NCI-H748 (cell line): ENCODE results near the gene SNX10.
"Not testable (repeated sequence)": the region's sequence is repeated elsewhere in the genome, so short reads cannot be mapped to it uniquely, and the experiment has no call there.

Source experiments
- DNase-seq: peaks from one replicate; lab custom pipeline; 2025; ENCODE audit not compliant: unreplicated experiment; lab: John Stamatoyannopoulos, UW

Gene SNX10, protein sequence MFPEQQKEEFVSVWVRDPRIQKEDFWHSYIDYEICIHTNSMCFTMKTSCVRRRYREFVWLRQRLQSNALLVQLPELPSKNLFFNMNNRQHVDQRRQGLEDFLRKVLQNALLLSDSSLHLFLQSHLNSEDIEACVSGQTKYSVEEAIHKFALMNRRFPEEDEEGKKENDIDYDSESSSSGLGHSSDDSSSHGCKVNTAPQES

DNA sequence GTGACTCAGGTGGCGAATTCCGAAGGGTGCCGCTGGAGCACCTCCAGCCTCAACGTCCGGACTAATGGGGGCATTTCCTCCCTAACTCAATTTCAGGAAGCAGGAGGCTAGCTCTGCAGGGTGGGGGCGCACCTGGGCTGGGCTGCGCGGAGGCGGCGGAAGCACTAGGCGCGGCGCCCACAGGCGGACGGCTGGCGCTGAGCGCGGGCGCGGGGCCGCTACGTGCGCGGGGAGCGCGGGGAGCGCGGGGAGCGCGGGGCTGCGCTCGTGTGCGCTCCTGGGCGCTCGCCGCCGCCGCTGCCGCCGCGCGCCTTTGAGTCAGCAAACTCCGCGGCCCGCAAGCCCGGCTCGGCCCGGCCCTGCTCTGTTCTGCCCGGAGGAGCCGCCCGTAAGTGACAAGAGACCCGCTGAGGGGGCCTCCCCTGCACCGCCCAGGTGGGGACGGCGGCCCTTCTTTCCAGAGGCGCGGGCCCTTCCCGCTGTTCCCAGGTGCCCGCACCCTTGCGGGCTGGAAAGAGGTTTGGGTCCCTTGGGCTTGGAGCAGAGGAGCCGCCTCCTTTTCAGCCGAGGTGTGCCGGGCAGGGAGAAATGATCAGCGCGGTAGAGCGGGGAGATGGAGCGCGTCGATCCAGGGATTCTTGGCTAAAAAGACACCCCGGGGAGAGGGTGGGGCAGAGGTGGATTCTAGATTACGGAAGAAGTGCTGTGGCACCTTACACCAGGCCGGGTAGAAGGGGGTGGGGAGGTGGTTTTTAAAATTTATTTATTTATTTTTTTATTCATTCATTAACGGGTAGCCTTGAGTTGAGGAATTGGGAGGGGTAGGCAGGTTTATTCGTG lies at the start of gene SNX10:
SNX10 (plus strand) TSS at position 164 of the 840 bp plus-strand sequence. CDS start 54,581 bp downstream, outside the sequence.
- DNase-seq = peak; percentile 84

DNA sequence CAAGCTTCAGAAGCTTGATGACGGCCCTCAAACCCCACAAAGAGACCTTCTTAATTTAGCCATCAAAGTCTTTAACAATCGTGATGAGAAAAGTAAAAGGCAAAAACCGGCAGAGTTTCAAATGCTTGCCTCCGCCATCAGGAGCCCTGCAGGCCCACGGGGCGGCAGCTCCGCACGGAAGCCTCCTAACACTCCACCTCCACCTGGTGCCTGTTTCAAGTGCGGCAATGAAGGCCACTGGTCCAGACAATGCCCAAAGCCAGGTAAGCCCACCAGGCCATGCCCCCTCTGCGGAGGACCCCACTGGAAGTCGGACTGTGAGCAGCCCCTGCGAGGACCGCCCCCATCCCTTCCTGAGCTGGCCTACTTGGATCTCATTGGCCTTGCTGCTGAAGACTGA lies 46.5 kb upstream of the SNX10 start:
- DNase-seq = no peak

DNA sequence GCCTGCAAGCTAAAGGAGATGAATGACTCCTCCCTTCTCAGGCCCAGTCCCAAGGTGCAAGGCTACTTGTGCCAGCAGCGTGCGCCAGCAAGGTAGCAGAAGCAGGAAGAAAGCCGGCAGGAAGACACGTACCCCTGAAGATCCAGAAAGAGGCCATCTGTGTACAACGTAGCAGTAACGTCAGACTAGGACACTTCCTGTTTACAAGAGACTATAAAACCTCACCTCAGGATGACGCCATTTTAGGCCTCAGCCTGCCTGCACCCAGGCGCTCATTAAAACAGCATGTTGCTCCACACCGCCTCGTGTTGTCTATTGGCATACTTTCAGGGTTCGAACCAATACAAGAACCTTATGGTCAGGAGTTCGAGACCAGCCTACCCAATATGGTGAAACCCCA lies 41.4 kb upstream of the SNX10 start:
- no peak for DNase-seq

DNA sequence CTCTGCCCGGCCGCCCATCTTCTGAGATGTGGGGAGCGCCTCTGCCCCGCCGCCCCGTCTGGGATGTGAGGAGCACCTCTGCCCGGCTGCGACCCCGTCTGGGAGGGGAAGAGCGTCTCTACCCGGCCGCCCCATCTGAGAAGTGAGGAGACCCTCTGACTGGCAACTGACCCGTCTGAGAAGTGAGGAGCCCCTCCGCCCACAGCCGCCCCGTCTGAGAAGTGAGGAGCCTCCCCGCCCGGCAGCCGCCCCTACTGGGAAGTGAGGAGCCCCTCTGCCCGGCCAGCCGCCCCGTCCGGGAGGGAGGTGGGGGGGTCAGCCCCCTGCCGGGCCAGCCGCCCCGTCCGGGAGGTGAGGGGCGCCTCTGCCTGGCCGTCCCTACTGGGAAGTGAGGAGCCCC lies 29.8 kb upstream of the SNX10 start:
- DNase-seq = not testable (repeated sequence)

DNA sequence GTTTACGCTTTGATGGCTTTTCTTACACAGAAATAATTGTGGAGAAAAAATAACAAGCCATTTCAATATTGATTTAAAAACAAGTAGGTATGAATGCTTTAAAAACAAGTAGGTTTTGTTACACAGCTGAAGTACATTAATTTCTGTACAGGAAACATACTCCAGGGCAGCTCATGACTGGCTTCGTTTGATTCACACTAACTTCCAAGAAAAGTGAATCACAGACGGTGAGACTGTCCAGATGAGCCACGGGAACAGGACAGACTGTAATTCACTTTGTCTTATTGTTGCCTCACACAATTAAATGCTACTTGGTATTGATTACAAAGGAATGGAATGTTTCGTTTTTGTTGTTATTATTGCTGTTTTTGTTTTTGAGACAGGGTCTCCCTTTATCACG lies 26.6 kb upstream of the SNX10 start:
- DNase-seq = no peak

DNA sequence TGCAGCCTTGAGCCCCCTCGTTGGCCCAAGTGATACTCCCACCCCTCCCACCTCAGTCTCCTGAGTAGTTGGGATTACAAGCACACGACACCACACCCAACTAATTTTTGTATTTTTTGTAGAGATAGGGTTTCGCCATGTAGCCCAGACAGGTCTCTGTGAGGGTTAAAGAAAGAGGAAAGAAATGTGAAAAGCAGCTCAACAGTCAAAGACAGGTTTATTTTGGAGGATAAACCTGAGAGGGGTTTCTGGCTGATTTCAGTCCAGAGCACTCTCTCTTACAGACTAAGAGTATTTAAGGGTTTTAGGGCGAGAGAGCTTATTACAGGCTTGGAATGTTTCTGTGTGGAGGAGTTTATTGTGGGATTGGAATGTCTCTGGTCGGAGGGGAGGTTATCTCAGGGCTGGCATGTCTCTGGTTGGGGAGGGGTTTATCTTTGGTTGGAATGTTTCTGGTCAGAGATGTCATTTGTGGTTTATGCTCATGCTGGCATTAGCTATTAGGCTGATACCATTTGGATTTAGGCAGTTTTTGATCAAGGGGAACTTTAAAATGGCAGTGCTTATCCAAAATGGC lies 26.1 kb upstream of the SNX10 start:
- no peak for DNase-seq

DNA sequence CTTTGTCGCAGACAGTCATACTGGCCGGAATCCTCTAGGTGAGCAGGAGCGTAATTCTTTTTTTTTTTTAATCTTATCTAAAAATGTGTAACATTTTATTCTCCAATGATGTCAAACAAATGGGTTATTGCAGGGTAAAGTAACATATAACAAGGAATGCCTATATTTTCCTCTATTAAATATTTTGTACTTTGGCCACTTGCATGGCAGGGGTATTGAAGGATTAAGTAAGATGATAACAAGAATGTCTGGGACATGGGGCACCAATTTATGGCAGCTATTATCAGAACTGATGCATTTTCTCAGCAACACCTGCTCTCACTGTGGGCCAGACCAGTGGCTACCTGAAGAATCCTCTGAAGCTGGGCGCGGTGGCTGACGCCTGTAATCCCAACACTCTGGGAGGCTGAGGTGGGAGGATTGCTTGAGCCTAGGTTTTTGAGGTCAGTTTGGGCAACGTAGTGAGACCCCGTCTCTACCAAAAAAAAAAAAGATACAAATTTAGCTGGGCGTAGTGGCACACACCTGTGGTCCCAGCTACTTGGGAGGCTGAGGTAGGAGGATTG lies 24.0 kb upstream of the SNX10 start:
- DNase-seq = no peak

DNA sequence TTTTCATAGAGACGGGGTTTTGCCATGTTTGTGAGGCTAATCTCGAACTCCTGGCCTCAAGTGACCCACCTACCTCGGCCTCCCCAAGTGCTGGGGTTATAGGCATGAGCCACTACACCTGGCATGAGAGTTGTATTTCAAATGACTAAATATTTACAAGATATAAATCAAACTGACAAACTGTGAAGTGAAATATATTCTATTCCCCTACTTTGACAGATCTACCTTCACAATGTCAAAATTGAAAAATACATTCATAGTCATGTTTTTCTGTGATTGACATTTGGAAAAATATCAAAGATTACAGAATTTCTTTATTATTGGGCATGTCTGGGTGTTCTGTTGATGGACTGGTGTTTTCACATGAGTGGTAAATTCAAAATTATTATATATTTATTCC lies 16.4 kb upstream of the SNX10 start:
- no peak for DNase-seq

DNA sequence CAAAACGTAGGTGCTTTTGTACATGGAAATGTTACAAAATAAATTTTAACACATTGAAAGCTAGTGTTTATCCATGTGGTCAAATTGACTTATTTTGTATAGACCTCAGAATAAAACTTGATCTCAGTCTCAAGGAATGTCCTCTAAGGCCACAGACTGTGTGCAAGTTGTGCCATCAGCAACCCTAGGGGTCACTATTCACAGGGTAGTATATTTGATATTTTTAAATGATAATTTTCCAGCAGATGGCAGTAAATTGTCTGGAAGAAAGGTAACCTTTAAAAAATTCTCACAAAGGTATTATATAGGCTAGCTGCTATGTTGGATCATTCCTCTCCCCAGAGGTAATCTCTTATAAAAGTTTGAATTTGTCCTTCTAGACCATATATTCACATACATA lies 12.9 kb upstream of the SNX10 start:
- DNase-seq = peak; percentile 23

DNA sequence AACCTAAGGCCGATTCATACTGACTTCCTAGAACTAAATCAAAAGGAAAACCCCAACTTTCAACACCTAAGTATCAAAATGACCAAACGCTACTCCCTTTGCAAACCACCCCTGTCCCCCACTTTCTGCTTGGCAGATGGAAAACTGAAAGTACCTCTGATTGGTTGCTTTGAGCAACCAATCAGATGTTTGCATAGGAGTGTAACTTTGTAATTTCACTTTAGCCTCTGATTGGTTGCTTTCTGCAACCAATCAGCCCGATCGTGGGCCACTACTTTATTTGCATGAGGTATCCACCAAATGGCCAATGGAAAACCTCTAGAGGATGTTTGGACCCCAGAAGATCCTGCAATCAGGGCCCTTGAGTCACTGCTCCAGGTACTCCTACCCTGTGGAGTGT lies 12.3 kb upstream of the SNX10 start:
- DNase-seq = no peak

DNA sequence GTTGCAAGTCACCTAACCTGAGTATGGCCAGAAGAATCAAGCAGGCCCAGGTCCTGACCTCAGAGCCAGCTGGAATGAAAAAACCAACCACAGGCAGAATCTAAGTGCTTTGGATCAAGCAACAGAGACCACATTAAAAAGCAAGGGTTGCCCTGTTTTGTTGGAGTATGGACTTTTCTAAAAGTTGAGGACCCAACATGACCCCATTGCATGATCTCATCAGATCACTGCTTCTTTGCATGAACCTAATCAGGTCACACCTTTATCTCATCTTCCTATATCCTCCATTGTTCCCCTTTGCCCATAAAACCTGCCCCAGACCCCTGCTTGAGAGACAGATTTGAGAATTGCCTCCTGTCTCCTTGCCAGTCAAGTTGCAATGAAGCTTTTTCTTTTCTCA lies 11.6 kb upstream of the SNX10 start:
- no peak for DNase-seq

DNA sequence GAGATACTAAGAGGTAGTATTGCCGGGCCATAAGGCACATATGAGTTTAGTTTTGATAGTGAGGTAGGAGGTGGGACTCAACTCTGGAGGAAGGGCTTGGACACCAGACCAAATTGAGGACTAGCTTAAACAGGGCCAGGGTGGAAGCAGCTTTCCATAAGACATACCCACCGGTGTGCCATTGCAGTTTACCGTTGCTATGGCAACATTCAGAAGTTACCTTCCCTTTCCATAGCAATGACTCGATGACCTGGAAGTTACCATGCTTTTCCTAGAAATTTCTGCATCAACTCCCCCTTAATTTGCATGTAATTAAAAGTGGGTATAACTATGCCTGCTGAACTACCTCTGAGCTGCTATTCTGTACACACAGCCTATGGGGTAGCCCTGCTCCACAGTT lies 10.9 kb upstream of the SNX10 start:
- no peak for DNase-seq

DNA sequence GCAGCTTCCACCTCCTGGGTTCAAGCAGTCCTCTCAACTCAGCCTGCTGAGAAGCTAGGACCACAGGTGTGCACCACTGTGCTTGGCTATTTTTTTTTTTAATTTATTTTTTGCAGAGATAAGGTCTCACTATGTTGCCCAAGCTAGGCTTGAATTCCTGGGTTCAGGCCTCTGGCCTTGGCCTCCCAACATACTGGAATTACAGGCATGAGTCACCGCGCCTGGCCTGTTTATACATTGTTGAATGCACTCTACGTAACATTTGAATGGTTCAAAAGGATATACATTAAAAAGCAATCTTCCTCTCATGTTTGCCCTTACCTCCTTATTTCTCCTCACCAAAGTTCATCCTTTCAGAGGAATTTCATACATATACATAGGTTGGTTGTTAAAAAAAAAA lies 7.2 kb upstream of the SNX10 start:
- DNase-seq = no peak

DNA sequence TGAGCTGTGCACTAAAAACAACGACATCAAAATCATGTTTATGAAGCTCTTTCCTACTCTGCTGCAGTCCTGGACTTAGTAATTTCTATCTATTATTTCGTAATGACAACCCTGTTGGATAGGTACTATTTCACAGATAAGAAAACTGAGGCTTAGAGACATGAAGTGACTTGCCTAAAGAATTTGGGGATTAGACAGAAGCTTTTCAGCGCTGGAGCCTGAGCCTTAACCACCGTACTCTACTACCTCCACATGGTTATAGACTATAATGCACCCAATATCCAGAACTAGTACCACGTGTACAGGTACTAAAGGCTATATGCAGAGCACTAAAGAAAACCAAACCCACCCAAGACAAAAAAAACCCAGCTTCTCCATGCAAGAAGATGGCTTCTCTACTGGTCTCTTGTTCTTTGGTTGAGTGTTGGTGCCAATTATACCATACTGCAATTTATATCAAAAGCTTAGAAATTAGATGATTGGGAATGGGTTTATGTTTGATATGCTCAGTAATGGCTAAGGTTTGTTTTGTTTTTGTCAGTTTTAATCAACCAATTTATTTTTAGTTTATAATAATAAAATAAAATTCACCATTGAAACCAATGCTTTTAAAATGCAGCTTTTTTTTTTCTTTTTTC lies 6.5 kb upstream of the SNX10 start:
- DNase-seq = peak; percentile 55

DNA sequence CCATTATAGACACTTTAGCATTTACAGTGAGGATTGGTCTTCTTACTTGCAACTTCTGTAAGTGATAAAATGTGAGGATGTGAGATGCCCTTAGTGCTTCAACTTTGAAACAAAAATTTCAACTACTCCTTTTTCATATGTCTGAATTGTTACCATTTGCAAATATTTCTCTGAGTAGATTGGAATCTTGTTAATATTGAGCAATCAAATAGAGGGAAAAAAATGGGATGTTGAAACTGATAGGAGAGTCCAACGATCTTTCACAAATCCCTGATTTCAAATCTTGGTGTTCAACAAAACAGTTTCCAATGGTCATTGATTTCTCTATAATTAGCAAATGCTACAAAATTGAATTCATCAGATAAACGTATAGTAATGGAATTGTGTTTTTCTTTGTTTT lies 5.5 kb upstream of the SNX10 start:
- no peak for DNase-seq

DNA sequence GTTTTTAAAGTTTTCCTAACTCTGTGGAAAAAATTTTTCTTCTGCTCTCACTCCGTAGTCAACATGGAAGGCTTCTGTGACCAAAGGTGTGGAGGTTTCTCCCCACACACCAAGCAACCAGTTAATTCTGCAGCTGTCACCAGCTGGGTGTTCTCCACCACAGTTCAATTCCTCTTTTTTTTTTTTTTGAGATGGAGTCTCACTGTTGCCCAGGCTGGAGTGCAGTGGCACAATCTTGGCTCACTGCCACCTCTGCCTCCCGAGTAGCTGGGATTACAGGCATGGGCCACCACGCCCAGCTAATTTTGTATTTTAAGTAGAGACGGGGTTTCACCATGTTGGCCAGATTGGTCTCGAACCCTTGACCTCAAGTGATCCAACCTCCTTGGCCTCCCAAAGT lies 3.5 kb upstream of the SNX10 start:
- not testable (repeated sequence) for DNase-seq

DNA sequence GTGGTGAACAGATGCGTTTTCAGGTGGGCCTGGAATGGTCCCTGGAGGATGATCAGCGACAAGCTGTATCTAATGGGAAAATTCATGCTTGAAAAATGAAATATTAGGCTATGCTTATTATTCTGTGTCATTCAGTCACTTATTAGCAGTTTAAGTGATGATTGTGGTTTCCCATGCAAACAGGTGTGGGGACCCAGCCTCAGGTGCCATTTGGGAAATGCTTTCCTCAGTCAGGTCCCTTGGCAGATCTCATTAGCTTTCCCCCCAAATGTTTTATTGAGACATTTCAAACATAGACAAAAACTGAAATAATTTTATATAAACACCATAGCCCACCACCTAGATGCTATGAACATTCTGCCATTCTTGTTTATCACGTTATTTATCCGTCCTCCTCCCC lies 411 bp upstream of the SNX10 start:
- no peak for DNase-seq

DNA sequence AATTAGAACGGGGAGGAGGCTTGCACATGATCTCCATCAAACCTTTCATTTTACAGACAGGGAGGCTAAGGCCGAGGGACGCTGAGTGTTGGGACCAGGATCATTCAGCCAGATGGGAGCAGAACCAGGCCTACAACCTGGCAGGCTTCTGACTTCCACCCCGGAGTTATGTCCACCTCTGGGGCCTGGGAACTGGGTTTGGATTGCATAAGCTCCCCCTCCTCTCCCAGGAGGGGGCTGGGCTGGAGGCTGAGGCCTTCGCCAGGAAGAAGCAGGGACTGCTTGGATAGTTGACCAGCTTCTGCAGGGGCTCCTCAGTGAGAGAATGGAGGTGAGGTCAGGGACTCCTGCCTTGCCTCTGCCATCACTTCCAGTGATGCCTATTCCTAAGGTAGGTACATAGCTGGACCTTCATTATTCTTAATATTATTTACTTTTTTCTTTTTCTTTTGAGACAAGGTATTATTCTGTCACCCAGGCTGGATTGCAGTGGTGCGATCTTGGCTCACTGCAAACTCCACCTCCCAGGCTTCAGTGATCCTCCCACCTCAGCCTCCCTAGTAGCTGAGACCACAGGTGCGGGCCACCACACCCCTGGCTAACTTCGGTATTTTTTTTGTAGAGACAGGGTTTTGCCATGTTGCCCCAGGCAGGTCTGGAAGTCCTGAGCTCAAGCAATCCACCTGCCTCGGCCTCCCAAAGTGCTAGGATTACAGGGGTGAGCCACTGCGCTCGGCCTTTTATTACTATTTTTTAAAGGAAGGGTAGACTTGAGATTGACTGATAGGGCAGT lies 1.3 kb downstream of the SNX10 start:
- peak; percentile 16 for DNase-seq

DNA sequence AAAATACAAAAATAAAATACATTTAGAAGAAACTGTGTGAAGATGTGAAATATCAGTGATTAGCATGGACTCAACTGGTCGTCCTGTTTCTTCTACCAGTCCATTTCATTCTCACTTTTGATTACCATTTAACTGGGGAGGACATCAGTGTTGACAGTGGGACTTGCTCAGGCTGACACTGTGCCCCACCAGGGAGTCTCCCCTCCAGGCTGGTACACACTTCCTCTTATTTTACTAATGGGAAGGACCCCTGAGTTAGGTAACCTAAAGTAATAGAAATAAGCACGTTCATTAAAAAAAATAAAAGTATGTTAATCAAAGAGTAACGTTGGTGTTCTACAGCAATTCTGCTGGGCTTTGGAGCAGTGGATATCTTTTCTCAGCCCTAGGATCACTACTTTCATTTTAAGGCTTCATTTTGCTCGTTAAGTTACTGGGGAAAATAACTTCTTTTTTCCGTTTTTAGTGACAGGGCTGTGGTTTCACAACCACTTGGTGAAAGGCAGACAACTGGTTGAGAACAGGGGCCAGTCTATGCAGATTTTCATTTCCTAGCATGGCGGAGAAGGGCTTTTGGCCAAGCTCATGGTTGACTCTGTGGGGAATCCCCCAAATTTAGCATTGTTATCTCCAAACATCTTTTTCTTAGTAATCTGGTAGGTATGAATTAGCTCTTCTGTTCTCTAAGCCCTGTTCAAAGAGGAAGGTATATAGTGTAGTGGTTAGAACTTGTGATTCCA lies 2.1 kb downstream of the SNX10 start:
- no peak for DNase-seq

DNA sequence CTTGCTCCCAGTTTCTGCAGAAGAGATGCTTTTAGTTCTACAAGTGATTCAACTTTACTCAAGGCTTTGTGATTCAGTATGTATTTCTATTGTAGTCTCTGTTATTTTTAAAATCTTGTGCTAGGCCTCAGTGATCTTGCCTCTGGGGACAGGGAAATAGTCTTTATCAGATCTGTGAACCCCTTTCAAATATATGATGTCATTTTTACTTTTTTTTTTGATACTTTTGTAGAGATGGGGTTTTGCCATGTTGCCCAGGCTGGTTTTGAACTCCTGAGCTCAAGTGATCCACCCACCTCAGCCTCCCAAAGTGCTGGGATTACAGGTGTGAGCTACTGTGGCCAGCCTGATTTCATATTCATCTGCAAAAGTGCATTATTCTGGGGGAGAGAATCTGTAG lies 3.4 kb downstream of the SNX10 start:
- DNase-seq = no peak
